DOHH2 (cell line): Measurements from ENCODE around the gene PUS7.
A peak's percentile ranks its signal among the peaks of the same experiment; 100 is the strongest.

Source experiments
- H3F3A ChIP-seq: fragments of 200-600 bp; sonication (generic), shearing (Covaris generic); 2 replicates; pipeline ENCODE4 v1.6.0; 2016; ENCODE audit warnings: antibody characterized with exemption, mild to moderate bottlenecking; ENCODE audit not compliant: control insufficient read depth, insufficient read depth
- H3K27ac ChIP-seq: fragments of 200-600 bp; sonication (generic); 2 replicates; pipeline ENCODE4 v1.5.1; 2014; ENCODE audit warnings: low read depth, mild to moderate bottlenecking, low read length, moderate library complexity
- H3K27me3 ChIP-seq: fragments of 200-600 bp; sonication (generic); 2 replicates; pipeline ENCODE4 v1.6.1; 2014; ENCODE audit warnings: mild to moderate bottlenecking, low read length, mixed read lengths; ENCODE audit not compliant: control insufficient read depth
- H3K36me3 ChIP-seq: fragments of 200-600 bp; sonication (generic); 2 replicates; pipeline ENCODE4 v1.6.1; 2014; ENCODE audit warnings: mild to moderate bottlenecking, low read length, moderate library complexity, mixed read lengths; ENCODE audit not compliant: control insufficient read depth
- H3K4me1 ChIP-seq: fragments of 200-600 bp; sonication (generic); 2 replicates; pipeline ENCODE4 v1.6.1; 2014; ENCODE audit warnings: mild to moderate bottlenecking, low read length, mixed read lengths; ENCODE audit not compliant: control insufficient read depth
- H3K4me2 ChIP-seq: fragments of 200-600 bp; sonication (generic); 2 replicates; pipeline ENCODE4 v1.6.0; 2014; ENCODE audit warnings: mild to moderate bottlenecking, low read length, moderate library complexity
- H3K4me3 ChIP-seq: fragments of 200-600 bp; sonication (generic); 2 replicates; pipeline ENCODE4 v1.5.1; 2014; ENCODE audit warnings: mild to moderate bottlenecking, low read length, mixed read lengths
- H3K79me2 ChIP-seq: fragments of 200-600 bp; sonication (generic); 2 replicates; pipeline ENCODE4 v1.6.1; 2014; ENCODE audit warnings: mild to moderate bottlenecking, low read length, mixed read lengths; ENCODE audit not compliant: control insufficient read depth
- H3K9me2 ChIP-seq: fragments of 200-600 bp; sonication (generic); replicated peaks from 2 replicates; pipeline ENCODE4 v1.6.1; 2014; ENCODE audit warnings: mild to moderate bottlenecking, low read length, mixed read lengths; ENCODE audit not compliant: control insufficient read depth
- H3K9me3 ChIP-seq: fragments of 200-600 bp; sonication (generic); 2 replicates; pipeline ENCODE4 v1.6.1; 2014; ENCODE audit warnings: antibody characterized with exemption, low read length, mixed read lengths; ENCODE audit not compliant: control insufficient read depth, insufficient read depth
- H4K20me1 ChIP-seq: fragments of 200-600 bp; sonication (generic); 2 replicates; pipeline ENCODE4 v1.6.0; 2014; ENCODE audit warnings: low read depth, mild to moderate bottlenecking, antibody characterized with exemption, low read length, moderate library complexity; ENCODE audit not compliant: control insufficient read depth, insufficient read depth
- CTCF ChIP-seq: fragments of 200-600 bp; sonication (generic); IDR thresholded peaks from one replicate; pipeline ENCODE4 v1.5.1; 2014; ENCODE audit warnings: antibody characterized with exemption, mild to moderate bottlenecking, low read depth, low read length; ENCODE audit not compliant: poor library complexity, severe bottlenecking
- EZH2phosphoT487 ChIP-seq: fragments of 200-600 bp; sonication (generic); IDR thresholded peaks from 2 replicates; pipeline ENCODE4 v1.6.1; 2017; ENCODE audit warnings: borderline replicate concordance, mild to moderate bottlenecking, antibody characterized with exemption, low read length, moderate library complexity, mixed read lengths

PUS7 gene

GRCh38 chr7:105532709-105533460 lies 10.8 kb upstream of the PUS7 start:
- peak overlapping the region; percentile 76 for H3K27ac ChIP-seq
- H3K4me1 ChIP-seq = peaks cover 19% of the 10 kb centered on the region
- TF ChIP-seq EZH2phosphoT487 (no peak), CTCF (no peak)

GRCh38 chr7:105531792-105532671 lies 10.0 kb upstream of the PUS7 start, which contains the start of gene RINT1:
Gene RINT1 (plus strand): TSS chr7:105532201. CDS start chr7:105532316, 115 bp downstream.
- Histone ChIP-seq H3K4me2 (peak within 1 kb of the TSS; percentile 93), H3K4me3 (peak within 1 kb of the TSS; percentile 99), H3K9me3 (no peaks in the 10 kb centered on the region), H3K27me3 (no peaks in the 10 kb centered on the region), H4K20me1 (peaks cover 6% of the 10 kb centered on the region; the same call in 1 of the 2 replicates), H3K36me3 (peaks cover 49% of the 10 kb centered on the region), H3K79me2 (peaks cover 48% of the 10 kb centered on the region), H3F3A (0 out of 2 replicates have a peak, but pooled peaks cover 4% of the 10 kb centered on the region), H3K4me1 (peaks cover 19% of the 10 kb centered on the region), H3K9me2 (no peaks in the 10 kb centered on the region), H3K27ac (peak within 1 kb of the TSS; percentile 76)
- TF ChIP-seq EZH2phosphoT487 (no peak), CTCF (peak; percentile 92)

More at GRCh38 chr7:105532709-105533460, 10.8 kb upstream of the PUS7 start:
- peak overlapping the region; percentile 93 for H3K4me2 ChIP-seq
- H3K9me3 ChIP-seq = no peaks in the 10 kb centered on the region
- peaks cover 48% of the 10 kb centered on the region for H3K79me2 ChIP-seq
- 0 out of 2 replicates have a peak, but pooled peaks cover 4% of the 10 kb centered on the region for H3F3A ChIP-seq
- H3K27me3 ChIP-seq = no peaks in the 10 kb centered on the region
- peaks cover 56% of the 10 kb centered on the region for H3K36me3 ChIP-seq
- H3K9me2 ChIP-seq = no peaks in the 10 kb centered on the region
- H4K20me1 ChIP-seq = peaks cover 6% of the 10 kb centered on the region; the same call in 1 of the 2 replicates
- H3K4me3 ChIP-seq = peak overlapping the region; percentile 99

GRCh38 chr7:105530546-105530945 lies 8.5 kb upstream of the PUS7 start:
- Histone ChIP-seq H4K20me1 (peaks cover 6% of the 10 kb centered on the region; the same call in 1 of the 2 replicates), H3K4me3 (0 out of 2 replicates have a peak overlapping the region, but pooled peaks have one; percentile 99), H3K9me2 (no peaks in the 10 kb centered on the region), H3K27me3 (no peaks in the 10 kb centered on the region), H3K27ac (no peak overlapping the region), H3K79me2 (peaks cover 38% of the 10 kb centered on the region), H3K4me2 (peak overlapping the region; percentile 93), H3K9me3 (no peaks in the 10 kb centered on the region), H3K36me3 (peaks cover 34% of the 10 kb centered on the region), H3K4me1 (peaks cover 19% of the 10 kb centered on the region), H3F3A (peaks cover 7% of the 10 kb centered on the region; the same call in 1 of the 2 replicates)
- no peak for TF ChIP-seq CTCF
- TF ChIP-seq EZH2phosphoT487 = no peak
